Endothelial cell of umbilical vein (primary cell): Measurements from ENCODE around the gene PSMA4. TPM values are rescaled to one million over a fixed set of nuclear protein-coding genes. Genes with fewer than 3 reads are reported as not detected.

Experiments
- BruUV-seq: library from RNA; stranded (reverse); fragments of 400-500 nt; replicated peaks from 2 replicates; lab custom pipeline; 2021; lab: Mats Ljungman, UMichigan
- CTCF ChIA-PET: fragments of 300-600, 350-600 bp; sonication (Branson Sonifier 250); formaldehyde crosslinking; loops from one replicate; lab custom pipeline; 2021; ENCODE audit warnings: antibody characterized with exemption, inconsistent platforms; lab: Charles Lee
- POLR2A ChIA-PET: fragments of 300-600, 350-600 bp; sonication (Branson Sonifier 250); formaldehyde crosslinking; loops from one replicate; lab custom pipeline; 2021; ENCODE audit warnings: antibody characterized with exemption, inconsistent platforms; lab: Charles Lee
- DNase-seq: peaks from one replicate; pipeline ENCODE4 v3.0.0-alpha.2; 2011; ENCODE audit warnings: low read depth, low spot score
- FAIRE-seq: peaks from 2 replicates; lab custom pipeline; 2011; peaks lifted over from hg19 to GRCh38; lab: Jason Lieb, UNC
- H2AFZ ChIP-seq: 2 replicates; pipeline ENCODE4 v1.6.0; 2012; ENCODE audit warnings: low read depth, low read length, control low read depth, inconsistent platforms
- H3K27ac ChIP-seq: 2 replicates; pipeline ENCODE4 v1.5.1; 2011; ENCODE audit warnings: low read depth, mild to moderate bottlenecking, control low read depth, low read length, moderate library complexity; ENCODE audit not compliant: insufficient read depth
- H3K27me3 ChIP-seq, 2 experiments: 2 replicates each; pipeline versions ENCODE4 v1.6.0 to v1.6.1; 2011; ENCODE audit warnings: low read length in 2 of 2, mixed read lengths in 1 of 2; ENCODE audit not compliant: control insufficient read depth in 2 of 2, insufficient read depth in 2 of 2
- H3K36me3 ChIP-seq, 2 experiments: 2 replicates in 1 of 2; 3 replicates in 1 of 2; pipeline ENCODE4 v1.5.1; 2011; ENCODE audit warnings: low read length in 2 of 2, mild to moderate bottlenecking in 1 of 2, moderate library complexity in 1 of 2; ENCODE audit not compliant: control insufficient read depth in 2 of 2, insufficient read depth in 2 of 2; ENCODE audit errors: extremely low read depth in 1 of 2
- H3K4me1 ChIP-seq: 3 replicates; pipeline ENCODE4 v1.5.1; 2011; ENCODE audit warnings: mild to moderate bottlenecking, low read length; ENCODE audit not compliant: control insufficient read depth, insufficient read depth; ENCODE audit errors: extremely low read depth
- H3K4me2 ChIP-seq: 2 replicates; pipeline ENCODE4 v1.6.1; 2011; ENCODE audit warnings: low read length, control low read depth, mixed read lengths; ENCODE audit not compliant: insufficient read depth
- H3K4me3 ChIP-seq, 3 experiments: fragments of 200-600 bp in 1 of 3; sonication (generic), shearing (Covaris generic) in 1 of 3; replicated peaks in 1 of 3; 2 replicates each; pipeline ENCODE4 v1.5.1; 2011 to 2016; ENCODE audit warnings: control low read depth in 3 of 3, low read length in 3 of 3, mild to moderate bottlenecking in 2 of 3, inconsistent platforms in 1 of 3, low read depth in 1 of 3, moderate library complexity in 1 of 3; ENCODE audit not compliant: insufficient read depth in 1 of 3
- H3K79me2 ChIP-seq: 2 replicates; pipeline ENCODE4 v1.6.0; 2012; ENCODE audit warnings: low read length, inconsistent platforms; ENCODE audit not compliant: control insufficient read depth, insufficient read depth
- H3K9ac ChIP-seq: replicated peaks from 2 replicates; pipeline ENCODE3; 2011; ENCODE audit warnings: low read length, control low read depth; ENCODE audit not compliant: insufficient read depth; ENCODE audit errors: extremely low read depth
- H3K9me1 ChIP-seq: replicated peaks from 3 replicates; pipeline ENCODE4 v1.6.0; 2011; ENCODE audit warnings: mild to moderate bottlenecking, low read length; ENCODE audit not compliant: control insufficient read depth, insufficient read depth; ENCODE audit errors: extremely low read depth
- H3K9me3 ChIP-seq: replicated peaks from 2 replicates; pipeline ENCODE4 v1.5.1; 2012; ENCODE audit warnings: low read length, inconsistent platforms; ENCODE audit not compliant: control insufficient read depth, insufficient read depth
- H4K20me1 ChIP-seq: replicated peaks from 2 replicates; pipeline ENCODE3; 2011; ENCODE audit warnings: mild to moderate bottlenecking, low read length; ENCODE audit not compliant: control insufficient read depth, insufficient read depth; ENCODE audit errors: extremely low read depth
- EZH2 ChIP-seq: IDR thresholded peaks from 2 replicates; pipeline ENCODE4 v1.6.1; 2012; ENCODE audit warnings: borderline replicate concordance, low read depth, mild to moderate bottlenecking, moderate library complexity, low read length, inconsistent platforms; ENCODE audit not compliant: severe bottlenecking
- FOS ChIP-seq: IDR thresholded peaks from 2 replicates; pipeline ENCODE4 v1.6.1; 2011; ENCODE audit warnings: mild to moderate bottlenecking, low read length, moderate library complexity, borderline replicate concordance; ENCODE audit not compliant: insufficient read depth
- GATA2 ChIP-seq: IDR thresholded peaks from 2 replicates; pipeline ENCODE4 v1.7.0; 2011; ENCODE audit warnings: low read depth, mild to moderate bottlenecking, moderate library complexity, mixed read lengths, low read length; ENCODE audit not compliant: insufficient read length, insufficient read depth
- JUN ChIP-seq: IDR thresholded peaks from 2 replicates; pipeline ENCODE4 v1.6.1; 2011; ENCODE audit warnings: borderline replicate concordance, low read depth; ENCODE audit not compliant: insufficient read length, insufficient read depth
- MAX ChIP-seq: IDR thresholded peaks from 2 replicates; pipeline ENCODE4 v1.6.1; 2011; ENCODE audit not compliant: insufficient read depth, insufficient read length
- MYC ChIP-seq: IDR thresholded peaks from one replicate; pipeline ENCODE4 v1.6.1; 2011; ENCODE audit warnings: mild to moderate bottlenecking, low read depth, low read length
- POLR2A ChIP-seq: IDR thresholded peaks from 2 replicates; pipeline ENCODE4 v1.6.1; 2012; ENCODE audit warnings: low read depth, mild to moderate bottlenecking, control low read depth, low read length
- POLR2AphosphoS5 ChIP-seq: IDR thresholded peaks from 2 replicates; pipeline ENCODE4 v1.6.1; 2012; ENCODE audit warnings: low read depth, mild to moderate bottlenecking, control low read depth, low read length, moderate library complexity; ENCODE audit not compliant: insufficient read depth
- dilution Hi-C: fragments of 300-500 bp; cut with MboI; formaldehyde crosslinking; loops from one replicate; pipeline ENCODE4 v1.15.0; 2019; ENCODE audit warnings: low sequenced_read_pairs; ENCODE audit not compliant: extremely low pct_ligation_motif_present
- intact Hi-C: fragments of 100-400 bp; cut with micrococcal nuclease; formaldehyde crosslinking; loops from one replicate; pipeline ENCODE4 v1.10.0; 2022
- polyA plus RNA-seq, 4 experiments: library from polyadenylated mRNA; depleted of rRNA in 3 of 4; stranded (reverse) in 3 of 4; unstranded in 1 of 4; fragments of >200 nt; gene quantifications; 2 replicates each; pipeline versions ENCODE4 v1.2.1 to v1.2.3, GENCODE V29; 2011 to 2012; ENCODE audit warnings: missing spikeins in 1 of 4
- total RNA-seq: library from RNA; stranded (reverse); gene quantifications from 2 replicates; pipeline ENCODE4 v1.2.3, GENCODE V29; 2021
- TF ChIP-seq, protein P1 (sequence below), 2 donors: IDR thresholded peaks; 1 replicate in 1 of 2; 2 replicates in 1 of 2; pipeline ENCODE4 v1.5.1; 2011; ENCODE audit warnings: low read length in 2 of 2, mild to moderate bottlenecking in 2 of 2, moderate library complexity in 2 of 2, control low read depth in 1 of 2, inconsistent platforms in 1 of 2, low read depth in 1 of 2; ENCODE audit not compliant: insufficient read depth in 1 of 2; ENCODE audit errors: extremely low read depth in 1 of 2

PSMA4 gene
- total and polyA plus RNA-seq, 2 donors (not counting 3 experiments of a cell fraction or from before 2014, with no cell fraction given): 250 to 279 TPM

- POLR2A ChIA-PET: no interaction called here
These were observed 31.1 kb downstream of the PSMA4 start for GRCh38 chr15:78571382-78571781.

GRCh38 chr15:78573416-78573815 lies 33.2 kb downstream of the PSMA4 start:
- intact Hi-C loops (no loop called here), dilution Hi-C loops (no loop called here)
- Histone ChIP-seq H4K20me1 (no peaks in the 10 kb centered on the region), H3K9me1 (no peaks in the 10 kb centered on the region), H3K36me3 (no peaks in the 10 kb centered on the region), H3K4me2 (no peak overlapping the region), H3K9ac (no peak overlapping the region), H3K4me1 (no peaks in the 10 kb centered on the region), H2AFZ (no peak overlapping the region), H3K27me3 (no peaks in the 10 kb centered on the region), H3K79me2 (no peaks in the 10 kb centered on the region), H3K27ac (no peak overlapping the region), H3K9me3 (no peaks in the 10 kb centered on the region), H3K4me3 (no peak overlapping the region)
- CTCF ChIA-PET: interaction anchor here (0.7 kb wide), 1 partner anchor 20 kb away, joined by 3 read pairs; no protein-coding TSS in a partner anchor
- TF ChIP-seq, protein P1, sequence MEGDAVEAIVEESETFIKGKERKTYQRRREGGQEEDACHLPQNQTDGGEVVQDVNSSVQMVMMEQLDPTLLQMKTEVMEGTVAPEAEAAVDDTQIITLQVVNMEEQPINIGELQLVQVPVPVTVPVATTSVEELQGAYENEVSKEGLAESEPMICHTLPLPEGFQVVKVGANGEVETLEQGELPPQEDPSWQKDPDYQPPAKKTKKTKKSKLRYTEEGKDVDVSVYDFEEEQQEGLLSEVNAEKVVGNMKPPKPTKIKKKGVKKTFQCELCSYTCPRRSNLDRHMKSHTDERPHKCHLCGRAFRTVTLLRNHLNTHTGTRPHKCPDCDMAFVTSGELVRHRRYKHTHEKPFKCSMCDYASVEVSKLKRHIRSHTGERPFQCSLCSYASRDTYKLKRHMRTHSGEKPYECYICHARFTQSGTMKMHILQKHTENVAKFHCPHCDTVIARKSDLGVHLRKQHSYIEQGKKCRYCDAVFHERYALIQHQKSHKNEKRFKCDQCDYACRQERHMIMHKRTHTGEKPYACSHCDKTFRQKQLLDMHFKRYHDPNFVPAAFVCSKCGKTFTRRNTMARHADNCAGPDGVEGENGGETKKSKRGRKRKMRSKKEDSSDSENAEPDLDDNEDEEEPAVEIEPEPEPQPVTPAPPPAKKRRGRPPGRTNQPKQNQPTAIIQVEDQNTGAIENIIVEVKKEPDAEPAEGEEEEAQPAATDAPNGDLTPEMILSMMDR (IDR thresholded peaks at IDR 0.05; ENCODE audit: extremely low read depth in 1 of 2, insufficient read depth in 1 of 2, low read depth in 1 of 2, low read length in 2 of 2): no peak
- no peak for TF ChIP-seq FOS
- no peak for TF ChIP-seq GATA2
- TF ChIP-seq MYC: no peak
- TF ChIP-seq POLR2A: no peak
- no peak for TF ChIP-seq MAX
- TF ChIP-seq JUN: no peak
- no peak for TF ChIP-seq POLR2AphosphoS5
- TF ChIP-seq EZH2: no peak
- POLR2A ChIA-PET: no interaction called here
- no TSS peak for BruUV-seq
- DNase-seq: no peak
- no peak for FAIRE-seq

More at GRCh38 chr15:78571382-78571781, 31.1 kb downstream of the PSMA4 start:
- DNase-seq (no peak), FAIRE-seq (no peak)
- intact Hi-C loops: no loop called here
- dilution Hi-C loops: no loop called here
- H3K9me3 ChIP-seq: no peaks in the 10 kb centered on the region
- no peak for TF ChIP-seq POLR2A
- no peak overlapping the region for H3K9ac ChIP-seq
- no peak overlapping the region for H3K27ac ChIP-seq
- no TSS peak for BruUV-seq
- no peaks in the 10 kb centered on the region for H3K36me3 ChIP-seq
- no peaks in the 10 kb centered on the region for H3K9me1 ChIP-seq
- H3K4me3 ChIP-seq: no peak overlapping the region
- no peaks in the 10 kb centered on the region for H3K27me3 ChIP-seq
- H3K4me1 ChIP-seq: peaks cover 4% of the 10 kb centered on the region
- CTCF ChIA-PET: no interaction called here
- H3K79me2 ChIP-seq: no peaks in the 10 kb centered on the region
- no peaks in the 10 kb centered on the region for H4K20me1 ChIP-seq
- H3K4me2 ChIP-seq: no peak overlapping the region
- H2AFZ ChIP-seq: no peak overlapping the region
